Activated naive CD8-positive, alpha-beta T cell treated with anti-CD3 and anti-CD28 coated beads, Interleukin-2, amount 50 U/mL, for 16 hours (primary cell): ENCODE data around the gene ZNF804B.

Source experiments
- DNase-seq: peaks from one replicate; pipeline ENCODE4 v3.0.0-alpha.2; 2020; ENCODE audit warnings: low read depth, low spot score

ZNF804B gene

DNA sequence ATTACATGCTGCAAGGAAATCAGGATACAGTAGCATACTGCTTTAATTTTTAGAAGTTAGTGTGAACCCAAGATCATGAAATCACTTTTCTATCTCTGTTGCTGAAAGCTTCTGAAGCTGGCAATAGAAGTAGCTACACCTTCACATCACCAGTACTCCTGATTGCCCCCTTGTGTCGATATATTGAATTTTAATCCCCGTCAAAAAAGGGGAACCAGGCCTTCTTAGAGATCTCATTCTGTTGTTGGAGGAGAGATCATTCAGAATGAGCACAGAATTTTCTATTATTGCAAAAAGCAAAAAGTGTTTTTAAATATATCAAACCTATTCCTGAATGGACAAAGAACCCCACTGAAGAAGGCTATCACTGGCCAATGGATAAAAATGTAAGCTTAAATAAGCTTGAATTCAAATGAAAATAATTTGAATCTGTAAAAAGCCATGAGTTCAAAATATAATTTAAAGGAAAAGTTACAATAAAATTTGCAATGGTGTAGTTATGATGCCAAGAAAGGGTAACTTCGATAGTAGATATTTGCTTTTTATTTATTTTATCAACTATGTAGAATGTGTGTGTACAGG is 75.7 kb downstream of the ZNF804B start:
- DNase-seq = no peak

DNA sequence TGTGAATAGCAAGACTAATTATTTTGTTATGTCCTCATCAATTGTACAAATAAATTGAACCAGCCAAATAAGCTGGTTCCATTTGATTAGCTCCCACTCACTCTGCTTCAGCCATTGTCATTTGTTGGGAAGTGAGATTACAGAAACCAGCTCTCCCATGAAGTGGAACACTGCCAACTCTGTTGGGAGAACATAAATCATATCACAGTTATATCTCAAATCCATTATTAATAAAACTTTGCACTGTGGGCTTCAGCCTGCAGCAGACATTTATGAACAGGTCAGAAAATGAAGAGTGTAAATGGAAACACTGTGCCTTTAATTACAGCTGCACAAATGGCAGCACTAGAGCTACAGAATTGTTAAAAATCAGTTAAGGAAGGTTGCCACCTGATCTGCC is 82.7 kb downstream of the ZNF804B start:
- DNase-seq = no peak

DNA sequence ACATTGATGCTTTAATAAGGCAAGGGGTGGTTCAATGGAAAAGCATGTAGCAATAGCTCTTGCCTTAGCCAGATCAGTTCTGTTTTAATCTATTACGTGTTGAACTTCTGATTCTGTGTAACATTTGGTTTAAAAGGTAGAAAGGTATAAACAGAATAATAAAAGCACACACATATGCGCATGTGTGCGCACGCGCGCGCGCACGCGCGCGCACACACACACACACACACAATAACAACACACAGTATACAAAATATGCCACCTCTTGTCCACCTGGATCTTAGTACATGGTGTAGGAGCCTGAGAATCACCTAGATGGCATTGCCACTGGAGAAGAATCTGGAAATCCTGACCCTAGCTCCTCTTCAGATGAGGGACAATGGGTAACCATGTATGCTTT is 85.6 kb downstream of the ZNF804B start:
- DNase-seq = no peak

DNA sequence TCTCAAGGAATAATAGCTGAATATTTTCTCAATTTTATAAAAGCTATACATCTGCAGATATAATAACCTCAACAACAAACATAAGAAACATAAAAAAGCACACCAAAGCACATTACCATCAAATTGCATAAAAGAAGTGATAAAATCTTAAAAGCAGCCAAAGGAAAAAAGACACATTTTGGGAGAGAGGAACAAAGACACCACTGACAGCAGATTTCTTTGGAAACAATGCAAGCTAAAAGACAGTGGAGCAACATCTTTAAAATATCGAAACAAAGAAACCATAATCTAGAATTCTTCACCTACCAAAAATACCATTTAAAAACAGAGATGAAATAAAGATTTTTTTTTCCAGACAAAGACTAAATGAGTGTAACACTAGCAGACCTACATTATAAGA is 91.7 kb downstream of the ZNF804B start:
- DNase-seq = no peak

DNA sequence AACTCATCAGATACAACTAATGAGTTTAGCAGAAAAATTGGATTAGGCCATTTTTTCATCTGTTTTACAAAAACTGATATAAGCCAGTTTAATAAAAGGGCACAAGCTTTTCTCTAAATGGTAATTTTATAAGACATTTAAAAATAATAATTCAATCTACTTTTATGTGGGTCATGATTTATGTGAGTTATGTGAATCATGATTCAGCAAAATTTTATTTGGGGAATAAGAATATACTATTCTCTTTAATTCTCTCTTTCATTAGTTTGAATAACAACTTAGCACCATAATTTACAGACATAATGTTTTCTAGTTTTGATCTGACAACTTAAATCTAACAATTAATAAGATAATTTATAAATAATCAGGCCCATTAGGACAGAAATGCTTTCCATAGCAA is 99.8 kb downstream of the ZNF804B start:
- DNase-seq = no peak

GRCh38 chr7:88866265-88866863 is 106.9 kb downstream of the ZNF804B start:
- no peak for DNase-seq

GRCh38 chr7:88867158-88867557 is 107.7 kb downstream of the ZNF804B start:
- no peak for DNase-seq

GRCh38 chr7:88868456-88868855 is 109.0 kb downstream of the ZNF804B start:
- DNase-seq = no peak

DNA sequence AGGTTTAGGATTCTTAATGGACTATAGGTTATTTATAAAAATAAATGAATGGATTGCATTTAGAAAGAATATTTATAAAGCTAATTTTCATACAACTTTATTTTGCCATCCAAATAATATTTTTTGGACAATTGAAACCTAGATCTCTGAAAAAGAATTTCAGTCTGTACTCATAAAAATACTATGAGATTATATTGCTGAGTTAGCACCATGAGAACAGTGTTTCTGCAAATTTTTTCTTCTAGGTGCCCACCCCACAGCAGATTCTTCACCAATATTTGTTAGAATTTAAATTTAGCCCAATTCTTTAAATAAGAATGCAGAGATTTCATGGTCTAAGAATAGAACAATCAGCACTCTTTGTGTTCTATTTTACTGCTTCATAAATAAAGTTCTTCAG is 121.6 kb downstream of the ZNF804B start:
- DNase-seq = no peak

- DNase-seq = no peak
Measured at GRCh38 chr7:88885131-88885530, 125.6 kb downstream of the ZNF804B start.

GRCh38 chr7:88888684-88889083 is 129.2 kb downstream of the ZNF804B start:
- DNase-seq = no peak

- DNase-seq = no peak
Measured at GRCh38 chr7:88910516-88910915, 151.0 kb downstream of the ZNF804B start.

GRCh38 chr7:88912852-88913251 is 153.4 kb downstream of the ZNF804B start:
- no peak for DNase-seq

DNA sequence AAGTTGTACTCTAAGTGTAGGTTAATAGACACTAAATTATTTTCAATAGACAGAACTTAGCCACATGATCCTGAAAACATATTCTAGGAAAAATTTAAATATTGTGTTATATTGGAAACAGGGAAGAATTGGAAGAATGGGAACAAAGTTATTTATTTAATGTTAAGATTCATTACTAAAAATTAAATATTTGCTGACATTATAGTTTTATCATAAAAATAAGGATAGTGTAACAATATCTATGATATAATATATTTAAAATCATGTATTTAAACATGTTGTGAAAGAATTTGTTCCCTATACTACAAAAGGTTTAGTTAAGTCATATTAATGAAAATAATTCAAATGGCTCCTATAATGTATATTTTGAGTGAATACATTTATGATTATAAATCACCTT is 156.1 kb downstream of the ZNF804B start:
- no peak for DNase-seq

GRCh38 chr7:88919478-88920131 is 160.1 kb downstream of the ZNF804B start:
- no peak for DNase-seq

DNA sequence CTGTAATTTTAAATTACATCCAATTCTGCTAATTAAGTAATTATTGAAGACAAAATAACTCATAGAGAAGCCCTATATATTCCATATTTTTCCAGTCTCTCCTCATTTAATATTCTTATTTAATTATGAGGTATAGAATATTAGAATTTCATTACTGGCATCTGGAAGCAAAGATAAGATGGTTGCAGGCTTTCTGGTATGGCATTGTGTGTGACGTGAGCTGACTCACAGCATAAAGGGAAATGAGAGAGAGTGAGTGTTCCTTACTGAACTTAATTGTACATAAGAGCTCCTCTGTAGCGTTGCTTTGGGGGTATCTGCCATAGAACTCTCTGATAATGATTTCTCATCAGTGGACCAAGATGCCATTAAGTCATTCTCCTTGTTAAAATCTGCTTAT is 163.4 kb downstream of the ZNF804B start:
- no peak for DNase-seq

- DNase-seq = no peak
Measured at GRCh38 chr7:88928276-88928675, 168.8 kb downstream of the ZNF804B start.

GRCh38 chr7:88929719-88930118 is 170.2 kb downstream of the ZNF804B start:
- no peak for DNase-seq

DNA sequence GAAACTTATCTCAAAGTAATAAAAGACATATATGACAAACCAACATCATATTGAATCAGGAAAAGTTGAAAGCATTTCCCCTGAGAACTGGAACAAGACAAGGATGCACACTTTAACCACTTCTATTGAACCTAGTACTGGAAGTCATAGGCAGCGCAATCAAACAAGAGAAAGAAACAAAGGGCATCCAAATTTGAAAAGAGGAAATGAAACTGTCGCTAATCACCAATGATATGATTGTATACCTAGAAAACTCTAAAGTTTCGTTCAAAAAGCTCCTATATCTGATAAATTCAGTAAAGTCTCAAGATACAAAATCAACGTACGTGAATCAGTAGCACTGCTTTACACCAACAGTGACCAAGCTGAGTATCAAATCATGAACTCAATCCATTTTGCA is 173.8 kb downstream of the ZNF804B start:
- DNase-seq = no peak

DNA sequence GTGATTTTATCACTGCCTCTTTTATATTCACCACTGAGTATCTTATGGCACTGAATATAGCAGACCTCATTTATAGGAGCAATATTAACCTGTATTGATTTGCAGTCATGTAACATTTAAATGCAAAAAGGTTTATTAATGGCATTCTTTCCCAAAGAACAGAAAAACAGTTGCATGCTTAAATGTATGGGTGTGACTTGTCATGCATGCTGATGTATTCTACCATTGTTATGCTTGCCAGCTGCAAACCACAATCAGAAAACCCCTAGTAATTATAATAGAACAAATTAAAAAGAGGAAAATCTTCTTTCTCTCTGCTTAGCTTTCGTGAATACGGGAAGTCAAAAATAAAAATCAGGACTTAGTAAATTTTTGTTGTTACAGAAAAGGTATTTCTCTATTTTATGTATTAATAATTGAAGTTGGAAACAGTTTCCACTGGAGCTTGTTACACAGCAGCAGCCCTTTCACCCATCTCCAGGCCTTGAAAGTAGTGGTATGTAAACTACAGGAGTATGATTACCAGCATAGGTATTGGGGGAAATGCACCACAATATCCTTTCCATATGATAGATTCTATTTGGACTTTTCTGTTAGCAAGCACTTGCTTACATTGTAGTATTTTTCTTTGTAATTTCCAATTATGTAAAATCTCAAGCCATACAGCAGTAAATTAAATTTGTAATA is 183.5 kb downstream of the ZNF804B start:
- no peak for DNase-seq

DNA sequence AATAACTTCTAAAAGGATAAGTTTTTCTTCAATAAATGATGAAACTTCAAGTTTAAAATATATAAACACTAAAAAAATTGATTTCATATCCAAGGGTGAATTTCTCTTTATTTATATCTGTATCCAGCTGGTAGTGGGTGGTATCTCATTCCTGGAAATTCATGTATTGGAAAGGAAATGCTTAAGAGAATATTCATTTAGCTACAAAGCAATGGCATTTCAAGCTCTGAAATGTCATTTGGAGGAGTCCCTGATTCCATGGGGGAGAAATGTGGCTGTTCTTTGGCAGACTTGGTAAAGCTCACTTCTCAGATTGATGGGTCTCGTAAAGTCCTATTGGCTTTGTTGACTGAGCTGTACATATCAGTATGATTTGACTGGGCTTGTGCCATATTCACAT is 192.3 kb downstream of the ZNF804B start:
- DNase-seq = no peak

DNA sequence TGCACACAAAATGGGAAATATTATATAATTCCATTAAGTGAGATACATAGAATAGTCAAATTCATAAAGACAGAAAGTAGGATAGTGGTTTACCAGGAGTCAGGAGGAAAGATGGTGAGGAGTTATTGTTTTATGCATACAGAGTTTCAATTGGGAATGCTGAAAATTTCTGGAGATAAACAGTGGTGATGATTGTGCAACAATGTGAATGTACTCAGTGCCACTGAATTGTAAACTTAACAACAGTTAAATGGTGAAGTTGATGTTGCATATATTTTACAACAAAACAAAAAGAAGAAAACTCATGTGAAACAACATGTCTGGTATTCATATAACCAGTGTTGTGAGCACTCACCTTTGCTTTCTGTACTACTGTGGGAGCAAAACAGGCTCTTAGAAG is 204.9 kb downstream of the ZNF804B start:
- DNase-seq = no peak

GRCh38 chr7:88965371-88965770 is 205.9 kb downstream of the ZNF804B start:
- no peak for DNase-seq
